D341Med (cell line): ENCODE data around the gene PRR35.

ENCODE experiments used
- DNase-seq: peaks from one replicate; pipeline ENCODE4 v3.0.0; 2012; ENCODE audit warnings: low spot score

The PRR35 gene

GRCh38 chr16:580141-580945, 20.1 kb downstream of the PRR35 start:
- no peak for DNase-seq

DNA sequence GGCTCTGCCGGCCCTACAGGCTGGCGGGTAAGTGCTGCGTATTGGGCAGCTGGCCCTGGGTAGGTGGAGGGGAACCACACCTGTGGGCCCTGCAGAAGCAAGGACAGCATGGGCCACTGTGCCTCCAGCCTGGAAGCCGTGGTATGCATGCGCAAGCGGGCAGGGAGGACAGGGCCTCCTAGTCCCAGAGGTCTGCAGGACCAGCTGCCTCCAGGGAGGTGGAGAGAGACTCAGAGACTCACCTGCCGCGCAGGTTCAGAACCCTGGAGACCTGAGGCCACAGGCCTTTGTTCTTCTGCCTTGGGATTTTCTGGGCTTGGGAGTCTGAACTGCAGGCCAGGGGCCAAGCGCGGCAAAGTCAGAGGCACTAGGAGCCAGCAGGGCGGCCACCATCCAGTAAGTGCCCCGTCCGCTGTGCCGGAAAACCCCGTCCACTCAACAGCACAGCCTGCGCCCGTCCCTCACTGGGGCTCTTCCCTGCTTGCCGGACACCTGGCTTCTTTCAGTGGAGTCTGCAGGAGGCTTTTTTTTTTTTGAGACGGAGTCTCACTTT, 20.8 kb downstream of the PRR35 start:
- no peak for DNase-seq

GRCh38 chr16:582218-582613, 22.0 kb downstream of the PRR35 start:
- DNase-seq = no peak

GRCh38 chr16:582614-583331, 22.6 kb downstream of the PRR35 start:
- DNase-seq = no peak

DNA sequence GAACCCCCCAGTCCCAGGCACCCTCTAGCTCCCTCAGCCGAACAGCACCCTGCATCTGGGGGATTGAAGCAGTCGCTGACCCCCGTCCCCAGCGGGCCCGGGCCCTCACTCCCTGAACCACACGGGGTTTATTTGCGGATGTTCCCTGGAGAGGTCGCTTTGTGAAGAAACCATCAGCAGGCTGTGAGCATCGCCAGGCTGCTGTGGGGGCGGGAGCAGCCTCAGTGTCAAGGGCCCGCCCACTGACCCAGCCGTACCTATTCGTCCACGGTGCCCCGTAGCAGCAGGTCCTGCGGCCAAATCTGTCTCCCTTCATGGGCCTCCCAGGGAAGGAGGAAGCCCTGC, 23.2 kb downstream of the PRR35 start:
- DNase-seq = no peak

DNA sequence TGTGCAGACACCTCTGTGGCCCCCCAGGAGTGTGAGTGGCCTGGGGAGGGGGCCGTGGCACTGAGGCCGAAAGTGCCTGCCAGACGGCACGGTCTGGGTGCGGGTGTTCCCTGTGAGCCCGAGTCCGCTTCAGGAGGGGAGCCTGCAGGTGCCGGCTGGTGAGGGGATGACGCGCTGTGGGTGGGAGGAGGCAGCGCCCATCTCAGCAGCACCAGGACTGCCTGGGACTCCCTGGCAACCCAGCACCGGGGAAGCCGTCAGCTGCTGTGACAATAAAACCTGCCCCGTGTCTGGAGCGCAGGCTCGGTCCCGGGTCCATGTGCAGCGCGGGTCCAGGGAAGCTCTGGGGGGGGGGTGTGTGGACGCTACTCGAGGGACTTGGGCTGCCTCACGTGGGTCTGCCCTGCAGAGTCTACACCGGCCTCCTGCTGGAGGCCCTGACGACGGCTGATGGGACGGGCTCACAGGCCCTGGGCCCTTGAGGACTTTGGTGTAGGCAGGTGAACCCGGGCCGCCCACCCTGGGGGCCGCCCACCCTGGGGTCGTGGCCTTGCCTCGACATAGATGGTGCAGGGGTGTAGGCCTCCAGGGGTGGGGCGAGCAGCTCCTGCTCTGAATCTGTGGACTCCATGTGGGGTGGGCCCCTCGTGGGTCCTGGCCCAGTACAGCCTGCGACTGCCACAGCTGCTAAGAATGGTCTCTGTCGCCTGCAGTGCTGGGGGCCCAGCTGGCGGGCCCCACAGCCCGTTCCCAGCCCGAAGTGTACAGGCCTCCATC, 23.8 kb downstream of the PRR35 start:
- no peak for DNase-seq

- no peak for DNase-seq
These were observed 25.2 kb downstream of the PRR35 start for GRCh38 chr16:585351-585750.

- no peak for DNase-seq
These were observed 26.0 kb downstream of the PRR35 start for GRCh38 chr16:586047-586644.

GRCh38 chr16:586645-587590, 26.7 kb downstream of the PRR35 start:
- no peak for DNase-seq

DNA sequence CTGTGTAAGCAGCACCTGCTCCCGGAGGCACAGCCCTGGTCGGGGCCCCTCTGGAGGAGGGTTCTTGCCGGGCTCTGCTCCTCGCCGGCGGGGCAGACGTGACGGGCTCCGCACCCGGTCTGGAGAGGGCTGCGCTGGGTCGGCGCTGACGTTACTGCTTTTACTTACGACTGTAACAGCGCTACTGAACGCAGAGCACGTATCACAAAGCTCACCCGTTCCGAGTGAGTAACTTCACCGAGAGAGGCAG, 28.4 kb downstream of the PRR35 start:
- DNase-seq = no peak

- DNase-seq = peak; percentile 91
These were observed 28.9 kb downstream of the PRR35 start for GRCh38 chr16:588889-589657.

GRCh38 chr16:589658-590187, 29.5 kb downstream of the PRR35 start, which contains the start of gene RAB40C:
Gene RAB40C, plus strand, starts transcription at chr16:590066. Its CDS starts 226 bp downstream, at chr16:590292.
- DNase-seq = peak; percentile 98

DNA sequence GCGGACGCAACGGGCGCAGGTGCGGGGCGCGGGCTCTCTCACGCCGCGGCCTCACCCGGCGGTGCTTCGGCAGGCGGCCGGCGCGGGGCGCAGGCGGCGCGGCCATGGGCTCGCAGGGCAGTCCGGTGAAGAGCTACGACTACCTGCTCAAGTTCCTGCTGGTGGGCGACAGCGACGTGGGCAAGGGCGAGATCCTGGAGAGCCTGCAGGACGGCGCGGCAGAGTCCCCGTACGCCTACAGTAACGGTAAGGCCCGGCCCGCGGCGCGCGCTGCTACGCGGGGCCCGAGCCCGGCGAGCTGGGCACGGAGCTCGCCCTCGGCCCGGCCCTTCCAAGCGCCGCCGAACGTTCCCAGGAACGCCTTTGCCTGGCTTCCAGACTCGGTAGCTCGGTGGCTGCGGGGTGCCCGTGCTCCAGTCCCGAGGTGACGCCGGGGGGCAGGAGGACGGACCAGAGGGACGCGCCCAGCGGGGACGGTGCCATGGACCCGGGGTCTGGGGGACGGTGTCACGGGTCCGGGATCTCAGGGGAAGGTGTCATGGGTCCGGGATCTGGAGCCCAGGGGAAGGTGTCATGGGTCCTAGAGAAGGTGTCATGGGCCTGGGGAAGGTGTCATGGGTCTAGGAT, 30.1 kb downstream of the PRR35 start:
- DNase-seq = peak; percentile 57

DNA sequence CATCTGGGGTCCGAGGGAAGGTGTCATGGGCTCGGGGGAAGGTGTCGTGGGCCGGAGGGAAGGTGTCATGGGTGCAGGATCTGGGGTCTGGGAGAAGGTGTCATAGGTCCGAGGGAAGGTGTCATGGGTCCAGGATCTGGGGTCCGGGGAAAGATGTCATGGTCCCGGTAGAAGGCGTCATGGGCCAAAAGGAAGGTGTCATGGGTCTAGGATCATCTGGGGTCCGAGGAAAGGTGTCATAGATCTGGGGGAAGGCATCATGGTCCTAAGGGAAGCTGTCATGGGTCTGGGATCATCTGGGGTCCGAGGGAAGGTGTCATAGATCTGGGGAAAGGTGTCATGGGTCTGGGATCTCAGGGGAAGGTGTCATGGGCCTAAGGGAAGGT, 30.6 kb downstream of the PRR35 start:
- DNase-seq = no peak

DNA sequence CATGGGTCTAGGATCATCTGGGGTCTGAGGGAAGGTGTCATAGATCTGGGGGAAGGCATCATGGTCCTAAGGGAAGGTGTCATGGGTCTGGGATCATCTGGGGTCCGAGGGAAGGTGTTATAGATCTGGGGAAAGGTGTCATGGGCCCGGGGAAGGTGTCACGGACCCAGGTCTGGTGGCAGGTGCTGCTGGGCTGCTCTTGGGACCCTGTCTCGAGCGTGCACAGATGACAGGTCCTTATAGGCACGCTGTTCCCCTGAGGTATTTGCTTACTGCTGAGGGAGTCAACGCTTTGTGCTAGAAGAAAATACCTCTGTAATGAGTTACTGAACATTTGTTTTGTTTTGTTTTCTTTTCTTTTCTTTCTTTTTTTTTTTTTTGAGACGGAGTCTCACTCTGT, 31.0 kb downstream of the PRR35 start:
- DNase-seq = no peak

DNA sequence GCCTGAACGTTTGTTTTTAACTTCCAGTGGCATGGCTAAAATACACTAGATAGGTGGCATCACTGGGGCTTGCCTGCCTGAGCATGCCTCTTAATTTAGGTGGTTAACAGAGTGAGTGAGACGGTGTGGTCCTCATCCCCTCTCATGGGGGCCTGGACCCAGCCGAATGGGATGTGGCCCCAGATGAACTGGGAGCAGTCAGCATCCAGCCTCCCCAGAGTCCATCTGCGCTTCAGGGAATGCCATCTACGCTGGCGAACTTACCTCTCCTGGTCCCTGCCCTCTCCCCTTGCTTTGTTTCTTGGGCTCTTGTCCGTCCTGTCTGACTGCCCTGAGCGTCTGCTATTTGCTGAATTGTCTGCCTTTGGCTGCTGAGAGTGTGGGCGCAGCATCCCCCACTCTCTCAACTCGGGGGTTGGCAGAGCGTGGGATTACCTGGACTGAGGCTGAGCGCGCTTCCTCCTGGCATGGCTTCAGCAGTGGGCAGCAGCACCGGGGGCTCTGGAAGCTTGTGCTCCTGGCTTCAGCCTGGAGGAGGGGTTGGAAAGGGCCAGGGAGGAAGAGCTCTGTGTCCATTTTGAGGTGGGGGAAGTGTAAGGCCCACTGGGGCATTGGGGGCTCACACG, 31.8 kb downstream of the PRR35 start:
- no peak for DNase-seq

GRCh38 chr16:592518-593306, 32.5 kb downstream of the PRR35 start:
- no peak for DNase-seq

GRCh38 chr16:593406-593805, 33.2 kb downstream of the PRR35 start:
- no peak for DNase-seq
